AG09319 (cell line): ENCODE data around the gene C16orf86.

Source experiments
- DNase-seq: peaks from one replicate; pipeline ENCODE4 v3.0.0-alpha.2; 2010; ENCODE audit warnings: low read depth; ENCODE audit errors: extremely low read depth
- TF ChIP-seq, protein P1 (sequence below): IDR thresholded peaks from 2 replicates; pipeline ENCODE4 v1.5.1; 2011; ENCODE audit warnings: low read depth, mild to moderate bottlenecking, inconsistent platforms, low read length, moderate library complexity

C16orf86 gene

DNA sequence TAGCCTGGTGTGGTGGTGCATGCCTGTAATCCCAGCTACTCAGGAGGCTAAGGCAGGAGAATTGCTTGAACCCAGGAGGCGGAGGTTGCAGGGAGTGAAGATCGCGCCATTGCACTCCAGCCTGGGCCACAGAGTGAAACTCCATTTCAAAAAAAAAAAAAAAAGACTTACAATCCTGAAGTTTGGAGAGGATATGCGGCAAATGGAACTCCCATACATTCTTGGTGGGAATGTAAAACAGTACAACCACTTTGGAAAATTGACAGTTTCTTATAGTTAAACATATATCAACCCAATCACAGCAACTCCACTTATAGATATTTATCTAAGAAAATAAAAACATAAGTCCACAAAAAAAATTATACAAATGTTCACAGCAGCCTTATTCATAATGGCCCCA is 40.6 kb downstream of the C16orf86 start:
- TF ChIP-seq, protein P1, sequence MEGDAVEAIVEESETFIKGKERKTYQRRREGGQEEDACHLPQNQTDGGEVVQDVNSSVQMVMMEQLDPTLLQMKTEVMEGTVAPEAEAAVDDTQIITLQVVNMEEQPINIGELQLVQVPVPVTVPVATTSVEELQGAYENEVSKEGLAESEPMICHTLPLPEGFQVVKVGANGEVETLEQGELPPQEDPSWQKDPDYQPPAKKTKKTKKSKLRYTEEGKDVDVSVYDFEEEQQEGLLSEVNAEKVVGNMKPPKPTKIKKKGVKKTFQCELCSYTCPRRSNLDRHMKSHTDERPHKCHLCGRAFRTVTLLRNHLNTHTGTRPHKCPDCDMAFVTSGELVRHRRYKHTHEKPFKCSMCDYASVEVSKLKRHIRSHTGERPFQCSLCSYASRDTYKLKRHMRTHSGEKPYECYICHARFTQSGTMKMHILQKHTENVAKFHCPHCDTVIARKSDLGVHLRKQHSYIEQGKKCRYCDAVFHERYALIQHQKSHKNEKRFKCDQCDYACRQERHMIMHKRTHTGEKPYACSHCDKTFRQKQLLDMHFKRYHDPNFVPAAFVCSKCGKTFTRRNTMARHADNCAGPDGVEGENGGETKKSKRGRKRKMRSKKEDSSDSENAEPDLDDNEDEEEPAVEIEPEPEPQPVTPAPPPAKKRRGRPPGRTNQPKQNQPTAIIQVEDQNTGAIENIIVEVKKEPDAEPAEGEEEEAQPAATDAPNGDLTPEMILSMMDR: no peak

DNA sequence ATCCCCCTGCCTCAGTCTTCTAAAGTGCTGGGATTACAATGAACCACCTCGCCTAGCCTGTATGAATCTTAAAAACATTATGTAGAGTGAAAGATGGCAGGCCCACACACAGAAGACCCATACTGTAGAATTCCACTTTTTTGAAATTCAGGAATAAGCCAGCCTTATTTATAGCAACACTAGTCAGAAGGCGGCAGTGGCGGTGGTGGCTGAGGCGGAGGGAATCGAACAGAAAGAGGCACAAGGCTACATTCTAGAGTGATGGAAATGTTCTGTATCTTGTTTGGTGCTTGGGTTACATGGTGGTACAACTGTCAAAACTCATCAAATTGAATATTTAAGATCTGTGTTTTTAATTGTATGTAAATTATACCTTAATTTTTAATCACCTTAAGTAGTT is 41.2 kb downstream of the C16orf86 start:
- no peak for DNase-seq
- TF ChIP-seq, protein P1: no peak

More for the DNA sequence above, 40.6 kb downstream of the C16orf86 start:
- DNase-seq: no peak

DNA sequence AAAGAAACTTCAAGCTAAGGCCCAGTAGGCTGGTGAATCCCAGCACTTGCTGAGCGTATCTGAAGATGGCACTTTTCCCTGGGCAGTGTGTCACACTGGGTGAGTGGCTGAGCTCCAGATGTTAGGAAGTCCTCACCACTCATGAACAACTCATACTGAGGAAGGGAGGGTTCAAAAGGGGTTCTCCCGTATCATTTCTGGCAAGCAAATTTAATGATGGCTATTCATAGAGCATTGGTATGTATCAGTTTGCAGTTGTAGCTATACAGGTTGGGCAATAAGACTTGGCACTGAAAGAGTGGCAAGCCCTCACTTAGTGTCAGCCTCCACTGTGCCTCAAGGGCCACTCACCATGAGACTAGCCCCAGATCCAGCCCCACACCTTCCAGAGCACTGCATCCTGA is 41.8 kb downstream of the C16orf86 start:
- TF ChIP-seq, protein P1: no peak
- no peak for DNase-seq

DNA sequence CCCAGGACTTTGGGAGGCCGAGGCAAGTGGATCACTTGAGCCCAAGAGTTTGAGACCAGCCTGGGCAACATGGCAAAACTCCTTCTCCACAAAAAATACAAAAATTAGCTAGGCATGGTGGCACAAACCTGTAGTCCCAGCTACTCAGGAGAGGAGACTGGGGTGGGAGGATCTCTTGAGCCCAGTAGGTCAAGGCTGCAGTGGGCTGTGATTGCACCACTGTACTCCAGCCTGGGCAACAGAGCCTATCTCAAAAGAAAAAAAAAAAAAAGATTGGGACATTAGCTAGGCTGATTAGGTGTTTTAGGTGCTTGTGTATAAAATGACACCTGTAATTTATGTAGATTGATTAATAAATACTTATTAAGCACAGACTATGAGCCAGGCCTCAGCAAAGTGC is 42.4 kb downstream of the C16orf86 start:
- TF ChIP-seq, protein P1: no peak
- no peak for DNase-seq

DNA sequence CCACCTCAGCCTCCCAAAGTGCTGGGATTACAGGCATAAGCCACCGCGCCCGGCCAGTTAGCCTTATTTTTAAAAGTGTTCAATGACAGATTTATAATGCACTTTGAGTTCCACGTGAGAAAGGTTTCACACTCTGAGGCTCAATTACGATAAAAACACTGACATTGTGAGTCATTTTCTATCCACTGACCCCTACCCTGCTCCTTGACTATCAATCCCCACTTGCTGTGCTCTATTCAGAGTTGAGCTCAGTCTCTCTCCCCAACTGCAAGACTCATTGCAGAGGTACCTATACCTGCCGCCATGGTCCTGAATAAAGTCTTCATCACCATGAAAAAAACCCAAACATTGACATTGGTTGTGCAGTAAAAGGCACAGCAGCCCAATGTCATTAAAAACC is 44.0 kb downstream of the C16orf86 start:
- no peak for DNase-seq
- TF ChIP-seq, protein P1: no peak

DNA sequence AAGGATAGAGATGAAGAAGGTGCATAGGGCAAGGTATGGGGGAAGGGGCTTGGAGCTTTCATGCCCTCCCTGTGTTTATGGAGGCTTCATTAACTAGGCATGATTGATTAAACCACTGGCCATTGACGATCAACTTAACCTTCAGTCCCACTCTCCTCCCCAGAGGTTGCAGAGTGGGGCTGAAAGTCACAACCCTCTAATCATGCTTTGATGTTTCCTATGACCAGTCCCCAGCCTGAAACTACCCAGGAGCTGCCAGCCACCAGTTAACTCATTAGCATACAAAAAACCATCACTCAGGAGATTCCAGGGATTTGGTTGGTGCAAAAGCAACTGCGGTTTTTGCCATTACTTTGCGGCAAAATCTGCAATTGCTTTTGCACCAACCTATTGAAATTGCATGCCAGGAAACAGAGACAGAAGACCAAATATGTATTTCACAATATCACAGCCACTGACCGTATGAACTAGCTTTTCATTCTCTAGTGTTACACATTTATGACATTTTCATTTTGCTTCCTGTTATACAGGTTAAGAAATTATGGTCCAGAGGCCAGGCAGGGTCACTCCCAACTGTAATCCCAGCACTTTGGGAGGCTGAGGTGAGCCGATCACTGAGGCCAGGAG is 47.1 kb downstream of the C16orf86 start:
- no peak for DNase-seq
- TF ChIP-seq, protein P1: no peak

DNA sequence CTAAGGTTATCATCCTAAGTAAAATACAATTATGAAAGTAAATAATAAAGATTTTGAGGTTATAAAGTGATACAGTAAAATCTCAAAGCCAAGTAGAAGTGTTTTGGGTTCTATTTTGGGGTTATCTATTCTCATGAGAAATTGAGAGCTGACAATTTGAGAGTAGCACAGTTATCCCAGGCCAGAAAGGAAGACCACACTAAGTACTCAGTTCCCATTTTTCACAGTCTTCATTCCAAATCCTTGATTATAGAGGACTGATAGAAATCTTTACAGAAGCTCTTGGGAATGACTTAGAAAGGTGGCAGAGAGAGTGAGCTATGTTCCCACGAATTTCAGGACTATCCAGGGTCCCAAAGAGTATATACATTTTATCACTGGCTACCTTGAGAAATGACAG is 47.9 kb downstream of the C16orf86 start:
- TF ChIP-seq, protein P1: no peak
- DNase-seq: no peak
